WERI-Rb-1 (cell line): ENCODE results near the gene ITPRID1.

Source experiments
- DNase-seq: peaks from one replicate; pipeline ENCODE4 v3.0.0-alpha.2; 2020
- H3K27ac ChIP-seq: fragments of 250-450 bp; sonication (Bioruptor Pico); 2 replicates; pipeline ENCODE4 v1.5.1; 2020; ENCODE audit warnings: mild to moderate bottlenecking, moderate library complexity
- H3K27me3 ChIP-seq: fragments of 250-450 bp; sonication (Bioruptor Pico); 2 replicates; pipeline ENCODE4 v1.5.1; 2021; ENCODE audit warnings: mild to moderate bottlenecking, low read depth, moderate library complexity; ENCODE audit not compliant: insufficient read depth, severe bottlenecking
- H3K36me3 ChIP-seq: fragments of 250-450 bp; sonication (Bioruptor Pico); 2 replicates; pipeline ENCODE4 v1.5.1; 2020; ENCODE audit warnings: mild to moderate bottlenecking, moderate library complexity
- H3K4me3 ChIP-seq: 2 replicates; pipeline ENCODE4 v1.5.1; 2011; ENCODE audit warnings: low read depth, mild to moderate bottlenecking, control low read depth, low read length
- H3K9me3 ChIP-seq: fragments of 250-450 bp; sonication (Bioruptor Pico); 2 replicates; pipeline ENCODE4 v1.5.1; 2021; ENCODE audit warnings: mild to moderate bottlenecking, moderate library complexity; ENCODE audit not compliant: severe bottlenecking
- CTCF ChIP-seq: IDR thresholded peaks from 2 replicates; pipeline ENCODE4 v1.5.1; 2011; ENCODE audit warnings: low read depth, mild to moderate bottlenecking, control low read depth, inconsistent platforms, low read length

The ITPRID1 gene

GRCh38 chr7:31602041-31602625 lies 88.2 kb downstream of the ITPRID1 start:
- no peak overlapping the region for H3K4me3 ChIP-seq
- no peak for DNase-seq
- H3K27me3 ChIP-seq = peaks cover 6% of the 10 kb centered on the region
- H3K36me3 ChIP-seq = no peaks in the 10 kb centered on the region
- TF ChIP-seq CTCF = no peak
- no peaks in the 10 kb centered on the region for H3K9me3 ChIP-seq
- H3K27ac ChIP-seq = no peak overlapping the region

- Histone ChIP-seq H3K36me3 (no peaks in the 10 kb centered on the region), H3K4me3 (no peak overlapping the region), H3K9me3 (no peaks in the 10 kb centered on the region), H3K27ac (no peak overlapping the region), H3K27me3 (peaks cover 6% of the 10 kb centered on the region)
- no peak for TF ChIP-seq CTCF
- no peak for DNase-seq
These were observed 89.2 kb downstream of the ITPRID1 start for GRCh38 chr7:31603046-31603445.

DNA sequence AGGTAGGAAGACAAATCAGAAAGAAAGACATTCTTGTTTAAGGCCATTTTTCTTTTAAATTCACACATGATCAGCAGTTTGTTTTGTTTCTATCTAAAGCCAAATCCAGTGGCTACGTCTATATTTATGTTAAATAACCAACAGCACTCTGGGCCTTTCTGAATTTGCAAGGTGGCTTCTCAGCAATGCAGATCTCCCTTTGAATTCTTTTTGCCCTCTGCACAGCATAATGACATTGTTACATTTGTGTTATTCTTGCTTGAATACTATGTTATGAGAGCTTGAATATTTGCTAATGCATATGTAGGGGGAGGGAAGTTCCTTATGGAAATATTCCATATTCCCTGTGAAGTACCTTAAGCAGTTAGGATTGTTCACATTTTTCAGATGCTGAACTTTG lies 99.7 kb downstream of the ITPRID1 start:
- H3K4me3 ChIP-seq = no peak overlapping the region
- no peaks in the 10 kb centered on the region for H3K9me3 ChIP-seq
- no peak overlapping the region for H3K27ac ChIP-seq
- no peak for TF ChIP-seq CTCF
- peaks cover 6% of the 10 kb centered on the region for H3K27me3 ChIP-seq
- DNase-seq = no peak
- no peaks in the 10 kb centered on the region for H3K36me3 ChIP-seq

DNA sequence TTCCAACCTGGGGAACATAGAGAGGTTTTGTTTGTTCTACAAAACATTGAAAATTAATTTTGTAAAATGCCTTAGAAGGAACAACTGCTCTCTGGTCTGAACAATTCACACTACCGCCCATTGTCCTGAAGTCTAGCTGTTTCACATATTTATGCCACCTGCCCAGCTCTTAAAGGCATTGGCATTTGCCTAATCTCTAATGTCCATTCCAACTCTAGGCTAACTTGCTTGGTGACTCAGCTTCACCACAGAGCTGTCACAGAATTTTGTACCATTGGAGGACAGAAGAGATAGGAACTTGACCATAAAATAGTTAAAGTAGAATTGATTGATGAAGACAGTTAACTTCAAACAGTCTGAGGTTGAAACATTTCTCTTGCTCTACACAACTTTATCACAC lies 119.6 kb downstream of the ITPRID1 start:
- no peaks in the 10 kb centered on the region for H3K27me3 ChIP-seq
- H3K27ac ChIP-seq = no peak overlapping the region
- no peak for TF ChIP-seq CTCF
- no peak for DNase-seq
- no peaks in the 10 kb centered on the region for H3K36me3 ChIP-seq
- no peaks in the 10 kb centered on the region for H3K9me3 ChIP-seq
- H3K4me3 ChIP-seq = no peak overlapping the region

- Histone ChIP-seq H3K4me3 (no peak overlapping the region), H3K27me3 (no peaks in the 10 kb centered on the region), H3K36me3 (no peaks in the 10 kb centered on the region), H3K9me3 (no peaks in the 10 kb centered on the region), H3K27ac (no peak overlapping the region)
- TF ChIP-seq CTCF = peak; percentile 65
- DNase-seq = peak; percentile 47
These were observed 120.1 kb downstream of the ITPRID1 start for GRCh38 chr7:31633894-31634494.

GRCh38 chr7:31640381-31640780 lies 126.5 kb downstream of the ITPRID1 start:
- H3K36me3 ChIP-seq = no peaks in the 10 kb centered on the region
- no peaks in the 10 kb centered on the region for H3K9me3 ChIP-seq
- peaks cover 5% of the 10 kb centered on the region for H3K27me3 ChIP-seq
- no peak overlapping the region for H3K27ac ChIP-seq
- no peak for DNase-seq
- TF ChIP-seq CTCF = no peak
- H3K4me3 ChIP-seq = no peak overlapping the region
